Daoy (cell line): ENCODE data around the gene RAPGEF4. TPM values are rescaled to one million over a fixed set of nuclear protein-coding genes. Genes with fewer than 3 reads are reported as not detected.
A peak's percentile ranks its signal among the peaks of the same experiment; 100 is the strongest.

Experiments
- DNase-seq: peaks from one replicate; pipeline ENCODE4 v3.0.0-alpha.2; 2015; ENCODE audit warnings: low read depth
- total RNA-seq: library from RNA; depleted of rRNA; stranded (reverse); fragments of >200 nt; shearing (Covaris generic); gene quantifications from 2 replicates; pipeline ENCODE4 v1.2.3, GENCODE V29; 2014

The RAPGEF4 gene
- total RNA-seq, 1 experiment from 2014 or later = 0.51 TPM

DNA sequence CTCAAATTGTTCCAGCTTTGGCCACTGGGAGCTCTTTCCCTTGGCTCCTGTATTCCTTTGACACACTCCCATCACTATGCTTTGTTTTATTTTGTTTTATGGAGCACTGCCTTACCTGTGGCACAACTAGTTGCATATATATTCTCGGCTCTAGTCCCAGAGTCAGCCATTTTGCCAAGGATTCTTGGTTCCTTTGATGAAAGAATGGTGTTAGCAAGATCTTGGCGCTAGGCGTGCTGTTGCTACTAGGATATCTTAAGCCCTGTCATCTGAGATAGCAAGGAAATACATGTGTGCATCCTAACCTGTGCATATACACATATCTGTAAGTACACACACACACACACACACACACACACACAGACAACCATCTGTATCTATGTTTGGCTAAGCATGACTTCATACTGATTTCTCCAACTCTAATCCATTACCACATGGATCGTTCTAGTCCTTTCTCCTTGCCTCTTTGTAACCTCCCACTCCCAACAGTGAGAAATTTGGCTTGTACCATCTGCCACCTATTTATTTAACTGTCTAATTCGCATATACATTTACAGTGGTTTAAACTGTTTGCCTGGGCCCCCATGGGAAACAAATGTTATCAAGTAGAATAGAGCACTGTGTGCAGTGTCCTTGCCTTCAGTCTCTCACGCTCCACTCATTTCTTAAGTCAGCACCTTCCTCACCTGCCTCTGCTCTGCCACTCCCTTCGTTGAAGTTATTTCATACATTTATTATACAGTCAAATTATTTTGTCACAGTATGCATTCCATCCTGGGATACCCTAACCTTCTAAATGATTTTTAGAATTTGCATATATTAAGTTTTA, 202.5 kb downstream of the RAPGEF4 start:
- DNase-seq = no peak

DNA sequence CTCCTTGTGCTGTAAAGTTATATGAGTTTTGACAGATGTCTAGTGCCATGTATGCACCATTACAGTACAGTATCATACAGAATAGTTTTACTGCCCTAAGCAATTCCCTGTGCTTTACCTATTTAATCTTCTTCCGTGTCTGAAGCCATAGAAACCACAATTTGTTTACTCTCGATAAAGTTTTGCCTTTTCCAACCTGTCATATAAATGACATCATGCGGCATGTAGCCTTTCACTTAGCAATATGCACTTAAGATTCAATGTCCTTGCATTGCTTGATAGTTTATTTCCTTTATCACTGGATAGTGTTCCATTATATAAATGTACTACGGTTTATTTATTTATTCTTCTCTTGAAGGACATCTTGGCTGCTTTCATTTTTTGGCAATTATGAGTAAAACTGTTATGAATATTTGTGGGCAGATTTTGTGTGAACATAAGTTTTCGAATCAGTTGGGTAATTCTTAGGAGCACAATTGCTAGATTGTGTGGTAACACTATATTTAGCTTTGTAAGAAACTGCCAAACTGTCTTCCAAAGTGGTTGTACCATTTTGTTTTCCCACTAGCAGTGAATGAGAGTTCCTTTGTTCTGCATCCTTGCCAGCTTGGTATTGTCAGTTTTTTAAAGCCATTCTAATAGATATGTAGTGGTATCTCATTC, 203.2 kb downstream of the RAPGEF4 start:
- DNase-seq = no peak

DNA sequence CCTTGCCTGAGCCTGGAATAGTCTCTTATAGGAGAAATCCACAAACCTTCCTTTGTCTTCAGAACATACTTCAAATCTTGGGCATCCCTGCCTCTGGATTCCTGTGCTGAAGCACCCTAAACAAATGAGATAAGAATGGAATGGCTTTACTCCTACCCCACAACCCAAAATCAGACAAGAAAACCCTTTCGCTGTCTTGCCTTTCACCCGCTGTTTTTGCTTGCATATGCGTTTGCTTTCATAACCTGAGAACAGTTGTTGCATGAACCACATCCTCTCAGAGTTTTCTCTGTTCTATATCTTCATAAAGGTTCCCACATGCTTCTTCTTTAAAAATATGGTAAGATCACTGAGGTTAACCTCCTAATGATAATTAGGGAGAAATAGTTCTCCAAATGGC, 207.9 kb downstream of the RAPGEF4 start:
- no peak for DNase-seq

GRCh38 chr2:172944022-172944793, 208.6 kb downstream of the RAPGEF4 start:
- no peak for DNase-seq

DNA sequence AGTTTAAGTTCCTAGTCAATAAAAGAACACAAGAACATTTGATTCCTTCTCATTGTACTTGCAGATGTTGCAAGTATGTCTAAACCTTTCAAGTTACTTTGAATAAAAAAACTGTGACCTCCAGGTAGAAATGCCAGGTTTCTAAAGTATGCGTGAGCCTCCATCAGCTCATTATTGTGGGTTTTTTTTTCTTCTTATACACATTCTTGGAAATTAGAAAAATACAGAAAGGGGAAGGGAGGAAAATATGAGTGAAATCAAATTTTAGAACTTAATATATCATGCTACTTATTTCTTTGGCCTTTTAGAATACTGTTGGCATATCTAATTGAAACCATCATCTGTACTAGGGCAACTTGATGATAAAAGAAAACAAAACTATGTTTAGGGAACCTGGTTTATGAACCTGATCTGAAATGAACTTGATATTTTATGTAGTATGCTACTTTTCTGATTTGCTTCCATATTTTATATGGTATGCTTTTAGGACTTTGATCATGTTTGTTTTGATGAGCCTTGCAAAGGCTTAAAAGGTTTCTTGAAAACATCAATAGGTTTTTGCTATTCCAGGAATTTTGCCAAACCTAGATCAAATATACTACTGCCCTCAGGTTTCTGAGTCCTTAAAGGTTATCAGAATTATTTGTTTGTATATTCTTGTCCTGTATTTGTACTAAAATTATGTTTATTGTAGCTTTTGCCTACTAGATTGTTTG, 209.3 kb downstream of the RAPGEF4 start:
- no peak for DNase-seq

GRCh38 chr2:172945510-172945850, 209.8 kb downstream of the RAPGEF4 start:
- DNase-seq = no peak

- DNase-seq = no peak
These were observed 212.0 kb downstream of the RAPGEF4 start for GRCh38 chr2:172947461-172948153.

DNA sequence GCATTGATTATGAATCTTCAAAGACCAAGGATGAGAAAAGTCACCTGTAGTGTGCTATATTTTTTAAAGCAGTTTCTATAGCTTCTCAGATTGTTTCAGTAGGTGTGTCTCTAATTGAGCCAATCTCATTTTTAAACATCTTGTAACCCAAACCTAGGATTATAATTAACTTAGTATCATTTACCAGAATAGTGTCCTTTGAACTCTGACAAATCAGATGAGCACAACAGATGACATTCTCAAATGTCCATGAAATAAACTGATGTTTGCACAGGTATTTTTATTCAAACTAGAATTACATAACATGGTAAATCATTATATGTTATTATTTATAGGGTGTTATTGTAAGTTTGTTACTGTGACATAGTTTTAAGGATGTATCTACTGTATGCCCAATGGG, 213.9 kb downstream of the RAPGEF4 start:
- no peak for DNase-seq

DNA sequence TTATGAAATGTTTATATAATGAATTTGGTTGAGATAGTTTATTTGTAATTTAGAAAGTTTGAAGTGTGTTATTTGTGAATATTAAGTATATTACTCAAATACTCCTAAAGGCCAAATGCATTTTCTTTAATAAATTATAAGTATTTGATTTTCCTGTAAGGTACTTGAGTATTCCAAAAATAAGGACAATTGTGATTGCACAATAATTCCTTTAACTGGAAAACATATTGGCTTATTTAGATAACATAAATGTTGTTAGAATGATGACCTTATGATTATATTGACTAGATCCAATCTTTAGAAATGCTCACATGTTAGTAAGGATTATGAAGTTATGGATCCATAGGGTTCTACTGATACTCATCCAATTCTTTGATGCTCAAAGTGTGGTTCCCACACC, 214.9 kb downstream of the RAPGEF4 start:
- DNase-seq = no peak

DNA sequence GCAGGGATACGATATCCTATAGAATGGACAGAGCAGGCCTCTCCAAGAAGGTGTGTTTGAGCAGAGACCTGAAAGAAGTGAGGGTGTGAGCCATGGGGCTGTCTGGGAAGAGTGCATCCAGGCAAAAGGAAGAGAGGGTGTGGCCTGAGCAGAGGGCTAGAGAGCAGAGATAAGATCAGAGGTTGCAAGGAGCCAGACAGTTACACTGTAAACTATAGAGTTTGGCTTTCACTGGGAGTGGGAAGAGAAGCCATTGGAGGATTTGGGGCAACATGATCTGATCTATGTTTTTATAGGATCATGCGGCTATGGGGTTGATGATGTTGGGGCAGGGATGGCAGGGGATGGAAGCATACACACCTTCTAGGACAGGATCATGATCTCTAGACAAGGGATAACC, 215.9 kb downstream of the RAPGEF4 start:
- no peak for DNase-seq

GRCh38 chr2:172953411-172953810, 217.8 kb downstream of the RAPGEF4 start:
- no peak for DNase-seq

DNA sequence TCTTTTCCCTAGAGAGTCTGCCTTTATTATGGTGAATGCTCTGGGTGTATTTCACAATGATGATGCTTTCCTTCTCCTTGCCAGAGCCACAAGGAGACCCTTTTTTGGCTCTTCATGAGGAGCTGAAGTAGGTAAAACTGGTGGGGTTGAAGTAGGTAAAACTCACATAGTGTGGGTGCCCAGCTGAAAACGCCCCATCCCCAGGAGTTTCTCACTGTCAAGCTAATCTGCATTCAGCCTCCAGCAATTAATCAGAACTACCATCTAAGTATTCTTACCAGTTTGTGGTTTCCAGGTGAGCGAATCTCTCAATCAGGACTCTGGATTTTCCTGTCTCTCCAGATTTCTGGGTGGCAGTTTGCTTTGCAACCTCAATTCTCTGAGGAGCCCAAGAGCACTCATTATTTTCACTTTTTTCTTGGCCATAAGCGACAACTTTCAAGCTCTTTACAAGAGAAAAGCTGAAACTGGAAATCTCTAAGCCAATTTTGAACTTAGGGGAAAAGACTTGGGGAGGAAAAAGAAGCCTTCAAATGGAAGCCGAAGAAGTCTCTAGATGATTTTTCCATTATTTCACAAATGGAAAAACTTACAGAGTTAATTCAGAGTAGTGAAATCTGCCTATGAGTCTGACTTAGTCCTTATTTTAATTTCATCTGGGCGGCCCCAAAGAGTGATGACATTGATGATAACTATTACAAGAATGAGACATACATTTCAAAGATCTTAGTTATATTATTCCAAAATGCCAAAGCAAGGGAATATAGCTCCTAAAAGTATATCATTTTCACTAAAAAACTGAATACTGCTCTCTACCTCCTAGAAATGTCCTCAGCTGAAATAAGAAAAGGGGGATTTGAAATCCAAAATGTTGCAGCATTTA, 218.6 kb downstream of the RAPGEF4 start:
- no peak for DNase-seq

DNA sequence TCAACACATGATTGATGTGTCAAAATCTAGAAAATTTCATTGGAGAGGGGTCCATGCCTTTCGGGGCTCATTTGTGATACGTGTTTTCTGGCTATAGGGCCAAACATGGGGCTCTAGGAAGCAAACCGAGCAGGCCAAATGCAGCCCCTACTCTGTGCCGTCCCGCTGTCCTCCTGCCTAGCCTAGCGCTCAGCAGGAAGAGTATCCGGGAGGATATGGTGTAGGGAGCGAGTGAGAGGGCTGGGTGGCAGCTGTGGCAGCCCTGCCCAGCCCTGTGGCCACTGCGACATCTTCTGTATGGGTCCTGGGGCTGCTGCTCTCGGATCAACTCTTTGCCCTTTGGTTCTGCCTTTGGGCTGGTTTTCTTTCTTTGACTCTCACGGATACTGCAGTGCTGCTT, 219.9 kb downstream of the RAPGEF4 start:
- no peak for DNase-seq

GRCh38 chr2:172957734-172958133, 222.1 kb downstream of the RAPGEF4 start:
- no peak for DNase-seq

GRCh38 chr2:172962082-172962481, 226.4 kb downstream of the RAPGEF4 start:
- no peak for DNase-seq

GRCh38 chr2:172962824-172963223, 227.2 kb downstream of the RAPGEF4 start:
- peak; percentile 76 for DNase-seq

DNA sequence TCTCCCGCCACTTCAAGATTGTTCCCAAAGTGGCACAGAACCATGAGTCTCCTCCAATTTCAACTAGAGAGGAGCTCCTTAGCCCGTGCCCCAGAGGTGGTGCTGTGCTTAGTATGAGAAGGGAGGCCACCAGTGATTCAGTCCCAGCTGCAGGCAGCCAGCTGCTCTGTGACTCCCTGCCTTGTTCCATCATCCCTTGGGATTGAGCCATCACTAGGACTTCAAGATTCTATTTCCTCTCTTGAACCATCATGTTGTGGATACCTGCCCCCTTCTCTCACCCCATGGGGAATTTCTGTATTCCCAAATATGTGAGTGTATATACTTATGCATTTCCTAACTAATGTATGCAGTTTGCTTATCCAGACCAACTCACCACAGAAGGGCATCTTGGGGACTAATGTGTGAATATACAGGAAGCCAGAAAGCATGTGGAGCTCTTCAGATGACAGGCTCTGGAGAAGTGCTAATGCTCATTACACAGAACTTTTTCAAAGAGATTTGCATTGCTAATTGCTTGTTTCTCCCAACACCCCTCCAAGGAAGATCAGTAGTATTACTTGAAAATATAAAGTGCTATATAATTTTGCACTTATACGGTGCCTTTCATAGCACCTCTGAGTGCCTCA, 229.0 kb downstream of the RAPGEF4 start:
- peak; percentile 23 for DNase-seq

DNA sequence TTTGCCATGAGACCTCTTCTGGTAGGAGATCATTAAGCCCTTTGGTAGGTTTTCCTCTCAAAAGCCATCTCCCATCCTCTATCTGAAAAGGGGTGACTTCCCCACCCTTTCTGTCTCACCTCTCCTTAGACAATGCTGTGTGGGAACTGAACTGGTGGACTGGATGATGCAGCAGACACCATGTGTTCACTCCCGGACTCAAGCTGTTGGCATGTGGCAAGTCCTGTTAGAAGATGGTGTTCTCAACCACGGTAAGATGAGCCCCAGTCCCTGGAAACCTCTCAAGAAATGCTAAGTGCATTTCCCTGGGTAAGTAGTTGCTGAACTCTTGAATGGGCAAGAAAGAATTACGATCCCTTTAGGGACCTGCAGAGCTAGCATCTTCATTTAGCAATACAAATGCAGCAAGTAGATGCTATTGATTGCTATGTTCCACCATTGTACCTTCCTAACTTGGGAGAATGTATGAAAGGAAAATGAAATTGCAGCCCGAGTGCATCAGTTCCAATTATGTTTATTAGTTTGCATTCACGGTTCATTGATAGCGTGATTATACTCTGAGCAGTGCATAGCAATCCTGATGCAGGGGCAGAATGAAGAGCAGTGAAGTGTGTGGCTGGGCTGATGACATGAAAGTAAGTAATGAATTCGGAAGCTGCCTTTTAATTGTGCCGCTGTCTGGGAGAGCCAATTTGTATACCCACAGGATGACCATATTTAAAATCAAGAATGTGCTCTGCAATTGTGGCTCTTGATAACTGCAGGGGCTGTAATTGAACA, 230.0 kb downstream of the RAPGEF4 start:
- DNase-seq = no peak
